ENCODE measurements around the gene PARVG.

Gene PARVG, protein sequence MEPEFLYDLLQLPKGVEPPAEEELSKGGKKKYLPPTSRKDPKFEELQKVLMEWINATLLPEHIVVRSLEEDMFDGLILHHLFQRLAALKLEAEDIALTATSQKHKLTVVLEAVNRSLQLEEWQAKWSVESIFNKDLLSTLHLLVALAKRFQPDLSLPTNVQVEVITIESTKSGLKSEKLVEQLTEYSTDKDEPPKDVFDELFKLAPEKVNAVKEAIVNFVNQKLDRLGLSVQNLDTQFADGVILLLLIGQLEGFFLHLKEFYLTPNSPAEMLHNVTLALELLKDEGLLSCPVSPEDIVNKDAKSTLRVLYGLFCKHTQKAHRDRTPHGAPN

DNA sequence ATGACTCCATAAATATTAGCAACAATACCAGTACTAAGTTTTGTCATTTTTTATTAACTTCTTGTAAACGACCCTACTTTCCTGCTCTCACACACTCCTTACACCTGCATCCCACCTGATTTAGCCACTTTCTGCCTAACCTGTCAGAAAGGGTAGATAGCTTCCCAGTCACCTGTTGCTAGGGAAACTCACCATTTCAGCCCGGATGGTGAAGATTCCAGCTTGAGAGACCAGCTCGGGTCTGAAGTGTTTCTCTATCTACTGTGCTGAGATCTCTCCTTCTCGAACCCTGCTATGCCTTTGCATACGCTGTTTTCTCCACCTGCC, at the start of gene PARVG:
Gene PARVG (plus strand): TSS at position 220 of the 327 bp plus-strand sequence. CDS start 2,405 bp downstream, outside the sequence.
- H3K4me3 ChIP-seq (ENCODE audit: low read depth, low read length), result no peak within 1 kb of the TSS
- no peak within 1 kb of the TSS for H3K9ac ChIP-seq (ENCODE audit: low read length)
- no peaks in the 10 kb centered on the region for H3K27me3 ChIP-seq (ENCODE audit: control insufficient read depth, insufficient read depth, low read length)
- no peaks in the 10 kb centered on the region for H3K9me3 ChIP-seq (ENCODE audit: control insufficient read depth, insufficient read depth, low read depth, low read length)
- H3K36me3 ChIP-seq (ENCODE audit: control insufficient read depth, insufficient read depth, low read length), result no peaks in the 10 kb centered on the region
- H3K4me1 ChIP-seq (ENCODE audit: control insufficient read depth, insufficient read depth, low read length), result peaks cover 21% of the 10 kb centered on the region
- no peak within 1 kb of the TSS for H3K27ac ChIP-seq (ENCODE audit: low read depth, low read length)

DNA sequence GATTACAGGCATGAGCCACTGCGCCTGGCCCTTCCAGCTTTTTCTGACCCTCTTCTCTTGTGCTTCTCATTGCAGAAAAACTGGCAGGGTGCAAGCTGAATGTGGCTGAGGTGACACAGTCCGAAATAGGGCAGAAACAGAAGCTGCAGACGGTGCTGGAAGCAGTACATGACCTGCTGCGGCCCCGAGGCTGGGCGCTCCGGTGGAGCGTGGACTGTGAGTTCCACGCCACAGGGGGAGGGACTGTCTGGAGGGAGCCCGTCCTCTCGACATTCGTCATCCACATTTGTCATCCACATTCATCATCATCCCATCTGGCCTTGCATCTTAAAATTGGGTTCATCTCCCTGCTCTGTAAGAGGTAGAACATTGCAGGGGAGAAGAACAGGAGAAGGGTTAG, 49.3 kb upstream of the PARVG start:
- Histone ChIP-seq H3K4me3 (ENCODE audit: low read depth, low read length) (no peak overlapping the region), H3K36me3 (ENCODE audit: control insufficient read depth, insufficient read depth, low read length) (peaks cover 10% of the 10 kb centered on the region), H3K27ac (ENCODE audit: low read depth, low read length) (no peak overlapping the region), H3K4me1 (ENCODE audit: control insufficient read depth, insufficient read depth, low read length) (peaks cover 18% of the 10 kb centered on the region; the same call in 1 of the 2 replicates), H3K9ac (ENCODE audit: low read length) (no peak overlapping the region), H3K9me3 (ENCODE audit: control insufficient read depth, insufficient read depth, low read depth, low read length) (peaks cover 21% of the 10 kb centered on the region), H3K27me3 (ENCODE audit: control insufficient read depth, insufficient read depth, low read length) (no peaks in the 10 kb centered on the region)

DNA sequence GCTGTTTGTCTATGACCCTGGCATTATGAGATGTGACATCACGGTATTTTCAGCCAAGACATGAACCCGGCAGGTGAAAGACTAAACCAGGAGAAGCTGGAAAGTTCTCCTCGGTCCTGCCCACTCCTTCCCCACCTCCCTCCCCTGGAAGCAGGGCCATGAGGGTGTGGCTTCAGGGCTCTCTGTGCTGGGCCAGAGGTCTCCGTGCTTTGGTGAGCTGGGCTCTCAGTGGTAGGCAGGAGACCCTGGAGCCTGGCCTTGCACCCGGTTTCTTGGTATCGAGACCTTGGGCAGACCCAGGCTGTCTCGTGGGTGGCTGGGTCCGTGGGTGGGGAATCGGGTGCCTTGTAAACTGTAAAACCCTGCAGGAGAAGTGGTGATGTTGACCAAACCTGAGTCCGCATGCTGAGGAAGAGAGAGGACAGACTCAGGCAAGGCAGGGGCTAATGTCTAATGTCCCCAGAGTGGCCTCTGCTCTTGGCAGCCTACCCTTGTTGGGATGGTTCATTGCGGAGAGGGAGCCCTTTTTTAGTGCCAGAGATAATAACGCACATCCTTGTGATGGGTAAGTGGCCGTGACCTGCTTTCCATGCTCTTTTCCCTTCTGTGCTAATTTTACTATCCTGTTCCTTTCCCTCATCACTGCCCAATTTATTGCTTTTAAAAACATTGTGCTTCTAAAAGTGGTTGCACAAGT, 48.6 kb upstream of the PARVG start:
- peaks cover 22% of the 10 kb centered on the region for H3K9me3 ChIP-seq (ENCODE audit: control insufficient read depth, insufficient read depth, low read depth, low read length)
- no peaks in the 10 kb centered on the region for H3K27me3 ChIP-seq (ENCODE audit: control insufficient read depth, insufficient read depth, low read length)
- peaks cover 18% of the 10 kb centered on the region; the same call in 1 of the 2 replicates for H3K4me1 ChIP-seq (ENCODE audit: control insufficient read depth, insufficient read depth, low read length)
- no peak overlapping the region for H3K4me3 ChIP-seq (ENCODE audit: low read depth, low read length)
- peaks cover 17% of the 10 kb centered on the region for H3K36me3 ChIP-seq (ENCODE audit: control insufficient read depth, insufficient read depth, low read length)
- no peak overlapping the region for H3K27ac ChIP-seq (ENCODE audit: low read depth, low read length)
- no peak overlapping the region for H3K9ac ChIP-seq (ENCODE audit: low read length)

GRCh38 chr22:44132724-44133123, 48.0 kb upstream of the PARVG start:
- Histone ChIP-seq H3K27me3 (ENCODE audit: control insufficient read depth, insufficient read depth, low read length) (no peaks in the 10 kb centered on the region), H3K4me3 (ENCODE audit: low read depth, low read length) (no peak overlapping the region), H3K4me1 (ENCODE audit: control insufficient read depth, insufficient read depth, low read length) (peaks cover 18% of the 10 kb centered on the region; the same call in 1 of the 2 replicates), H3K9ac (ENCODE audit: low read length) (no peak overlapping the region), H3K36me3 (ENCODE audit: control insufficient read depth, insufficient read depth, low read length) (peaks cover 23% of the 10 kb centered on the region), H3K27ac (ENCODE audit: low read depth, low read length) (no peak overlapping the region), H3K9me3 (ENCODE audit: control insufficient read depth, insufficient read depth, low read depth, low read length) (peaks cover 23% of the 10 kb centered on the region)

- no peaks in the 10 kb centered on the region for H3K27me3 ChIP-seq (ENCODE audit: control insufficient read depth, insufficient read depth, low read length)
- H3K9me3 ChIP-seq (ENCODE audit: control insufficient read depth, insufficient read depth, low read depth, low read length), result peaks cover 28% of the 10 kb centered on the region
- H3K9ac ChIP-seq (ENCODE audit: low read length), result no peak overlapping the region
- no peak overlapping the region for H3K27ac ChIP-seq (ENCODE audit: low read depth, low read length)
- peaks cover 26% of the 10 kb centered on the region for H3K36me3 ChIP-seq (ENCODE audit: control insufficient read depth, insufficient read depth, low read length)
- H3K4me3 ChIP-seq (ENCODE audit: low read depth, low read length), result no peak overlapping the region
- peaks cover 18% of the 10 kb centered on the region; the same call in 1 of the 2 replicates for H3K4me1 ChIP-seq (ENCODE audit: control insufficient read depth, insufficient read depth, low read length)
These were observed 47.6 kb upstream of the PARVG start for GRCh38 chr22:44133161-44133560.

DNA sequence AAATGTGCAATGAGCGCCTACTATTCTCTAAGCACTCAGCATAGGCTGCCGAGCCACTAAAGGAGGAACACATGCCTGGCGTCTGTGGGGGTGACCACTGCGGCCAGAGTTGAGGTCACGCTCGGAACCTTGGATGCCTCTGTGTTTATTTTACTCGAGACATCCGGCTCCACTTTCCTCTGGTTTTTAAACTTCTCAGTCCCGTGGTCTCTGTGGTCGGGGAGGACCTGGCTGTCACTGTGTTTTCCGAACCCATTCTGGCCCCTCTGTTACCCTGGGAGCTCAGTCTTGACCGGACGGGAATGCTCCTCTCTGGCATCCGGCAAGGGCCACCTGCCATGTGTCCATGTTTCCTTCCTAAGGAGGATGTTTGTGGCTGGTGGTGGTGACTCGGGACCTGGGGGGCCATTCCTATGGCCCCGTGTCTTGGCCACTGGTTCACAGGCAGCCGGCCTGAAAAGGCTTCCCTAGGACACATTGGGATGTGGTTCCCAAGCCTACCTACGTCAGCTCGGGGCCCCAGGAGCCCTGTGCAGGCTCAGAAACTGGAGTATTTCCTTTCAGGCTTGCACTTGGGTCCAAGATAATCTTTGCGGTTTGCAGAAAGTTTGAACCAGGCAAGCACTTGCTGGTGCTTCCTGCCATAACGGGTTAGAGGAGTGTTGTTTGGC, 46.7 kb upstream of the PARVG start:
- Histone ChIP-seq H3K9me3 (ENCODE audit: control insufficient read depth, insufficient read depth, low read depth, low read length) (peaks cover 34% of the 10 kb centered on the region), H3K36me3 (ENCODE audit: control insufficient read depth, insufficient read depth, low read length) (peaks cover 26% of the 10 kb centered on the region), H3K4me1 (ENCODE audit: control insufficient read depth, insufficient read depth, low read length) (peaks cover 18% of the 10 kb centered on the region; the same call in 1 of the 2 replicates), H3K27ac (ENCODE audit: low read depth, low read length) (no peak overlapping the region), H3K9ac (ENCODE audit: low read length) (no peak overlapping the region), H3K27me3 (ENCODE audit: control insufficient read depth, insufficient read depth, low read length) (no peaks in the 10 kb centered on the region), H3K4me3 (ENCODE audit: low read depth, low read length) (no peak overlapping the region)

- no peak overlapping the region for H3K4me3 ChIP-seq (ENCODE audit: low read depth, low read length)
- no peak overlapping the region for H3K27ac ChIP-seq (ENCODE audit: low read depth, low read length)
- peaks cover 26% of the 10 kb centered on the region for H3K36me3 ChIP-seq (ENCODE audit: control insufficient read depth, insufficient read depth, low read length)
- peaks cover 34% of the 10 kb centered on the region for H3K9me3 ChIP-seq (ENCODE audit: control insufficient read depth, insufficient read depth, low read depth, low read length)
- H3K27me3 ChIP-seq (ENCODE audit: control insufficient read depth, insufficient read depth, low read length), result no peaks in the 10 kb centered on the region
- peaks cover 8% of the 10 kb centered on the region; the same call in 1 of the 2 replicates for H3K4me1 ChIP-seq (ENCODE audit: control insufficient read depth, insufficient read depth, low read length)
- H3K9ac ChIP-seq (ENCODE audit: low read length), result no peak overlapping the region
These were observed 44.6 kb upstream of the PARVG start for GRCh38 chr22:44136112-44136511.

DNA sequence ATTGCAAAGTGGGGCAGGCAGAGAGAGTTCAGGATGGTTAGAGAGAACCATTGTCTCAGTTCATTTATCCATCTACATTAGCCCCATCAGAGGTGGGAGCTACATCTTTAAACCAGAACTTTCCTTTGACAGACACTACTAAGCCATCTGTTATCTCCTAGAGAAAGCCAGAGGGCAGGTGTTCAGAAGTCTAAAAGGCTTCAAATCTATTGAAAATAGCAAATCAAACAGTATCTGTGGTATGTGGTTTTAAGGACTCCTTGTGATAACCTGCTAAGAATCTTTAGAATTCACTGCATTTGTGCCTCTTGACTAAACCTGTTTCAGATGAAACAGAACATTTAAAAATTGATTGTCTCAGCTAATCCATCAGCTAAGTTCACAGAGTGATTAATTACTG, 43.9 kb upstream of the PARVG start:
- peaks cover 34% of the 10 kb centered on the region for H3K9me3 ChIP-seq (ENCODE audit: control insufficient read depth, insufficient read depth, low read depth, low read length)
- no peak overlapping the region for H3K9ac ChIP-seq (ENCODE audit: low read length)
- H3K27me3 ChIP-seq (ENCODE audit: control insufficient read depth, insufficient read depth, low read length), result no peaks in the 10 kb centered on the region
- no peak overlapping the region for H3K27ac ChIP-seq (ENCODE audit: low read depth, low read length)
- H3K36me3 ChIP-seq (ENCODE audit: control insufficient read depth, insufficient read depth, low read length), result peaks cover 26% of the 10 kb centered on the region
- H3K4me3 ChIP-seq (ENCODE audit: low read depth, low read length), result no peak overlapping the region
- peaks cover 8% of the 10 kb centered on the region; the same call in 1 of the 2 replicates for H3K4me1 ChIP-seq (ENCODE audit: control insufficient read depth, insufficient read depth, low read length)

DNA sequence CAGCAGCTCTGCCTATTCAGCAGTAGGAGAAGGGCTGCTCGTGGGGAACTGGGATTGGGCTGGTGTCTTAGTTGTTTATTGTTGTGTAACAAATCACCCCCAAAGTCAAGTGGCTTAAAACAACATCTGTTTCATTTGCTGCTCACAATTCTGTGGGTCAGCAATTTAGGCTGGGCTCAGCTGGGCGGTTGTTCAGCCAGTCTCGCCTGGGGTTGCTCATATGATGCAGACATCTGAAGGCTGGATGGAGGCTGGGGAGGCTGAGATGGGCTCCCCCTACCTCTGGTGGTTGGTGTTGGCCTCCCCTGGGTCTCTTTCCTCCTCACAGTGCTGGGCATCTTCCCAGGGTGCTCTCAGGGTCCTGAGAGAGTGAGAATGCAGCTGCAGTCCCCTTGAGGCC, 43.3 kb upstream of the PARVG start:
- Histone ChIP-seq H3K4me1 (ENCODE audit: control insufficient read depth, insufficient read depth, low read length) (peaks cover 6% of the 10 kb centered on the region; the same call in 1 of the 2 replicates), H3K9me3 (ENCODE audit: control insufficient read depth, insufficient read depth, low read depth, low read length) (peaks cover 34% of the 10 kb centered on the region), H3K27me3 (ENCODE audit: control insufficient read depth, insufficient read depth, low read length) (no peaks in the 10 kb centered on the region), H3K4me3 (ENCODE audit: low read depth, low read length) (no peak overlapping the region), H3K9ac (ENCODE audit: low read length) (no peak overlapping the region), H3K36me3 (ENCODE audit: control insufficient read depth, insufficient read depth, low read length) (peaks cover 26% of the 10 kb centered on the region), H3K27ac (ENCODE audit: low read depth, low read length) (no peak overlapping the region)

- Histone ChIP-seq H3K27me3 (ENCODE audit: control insufficient read depth, insufficient read depth, low read length) (no peaks in the 10 kb centered on the region), H3K9me3 (ENCODE audit: control insufficient read depth, insufficient read depth, low read depth, low read length) (peaks cover 34% of the 10 kb centered on the region), H3K36me3 (ENCODE audit: control insufficient read depth, insufficient read depth, low read length) (peaks cover 26% of the 10 kb centered on the region), H3K27ac (ENCODE audit: low read depth, low read length) (no peak overlapping the region), H3K9ac (ENCODE audit: low read length) (no peak overlapping the region), H3K4me3 (ENCODE audit: low read depth, low read length) (no peak overlapping the region), H3K4me1 (ENCODE audit: control insufficient read depth, insufficient read depth, low read length) (peaks cover 9% of the 10 kb centered on the region; the same call in 1 of the 2 replicates)
These were observed 41.0 kb upstream of the PARVG start for GRCh38 chr22:44139773-44140172.
